ENCODE results near the gene ATP8B4. TPM values are rescaled to one million over a fixed set of nuclear protein-coding genes. Genes with fewer than 3 reads are reported as not detected.

ATP8B4 gene
- total RNA-seq, 1 donor from 2014 or later = not detected

DNA sequence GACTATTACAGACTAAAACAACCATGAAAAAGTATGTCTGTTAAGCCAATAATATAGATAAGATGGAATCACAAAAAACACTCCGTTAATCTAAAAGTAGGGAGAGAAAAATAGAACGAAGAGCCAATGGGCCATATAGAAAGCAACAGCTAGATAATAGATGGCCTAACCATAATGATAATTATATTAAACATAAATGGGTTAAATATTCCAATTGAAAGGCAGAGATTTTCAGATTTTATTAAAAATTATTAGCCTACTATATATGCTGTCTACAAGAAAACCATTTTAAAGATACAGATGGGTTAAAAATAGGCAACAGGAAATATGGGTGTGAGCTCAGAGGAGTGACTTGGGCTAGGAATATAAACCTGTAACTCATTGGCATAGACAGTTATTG lies 76.3 kb downstream of the ATP8B4 start:
- DNase-seq (ENCODE audit: extremely low read depth, low read depth, low spot score) = no peak

DNA sequence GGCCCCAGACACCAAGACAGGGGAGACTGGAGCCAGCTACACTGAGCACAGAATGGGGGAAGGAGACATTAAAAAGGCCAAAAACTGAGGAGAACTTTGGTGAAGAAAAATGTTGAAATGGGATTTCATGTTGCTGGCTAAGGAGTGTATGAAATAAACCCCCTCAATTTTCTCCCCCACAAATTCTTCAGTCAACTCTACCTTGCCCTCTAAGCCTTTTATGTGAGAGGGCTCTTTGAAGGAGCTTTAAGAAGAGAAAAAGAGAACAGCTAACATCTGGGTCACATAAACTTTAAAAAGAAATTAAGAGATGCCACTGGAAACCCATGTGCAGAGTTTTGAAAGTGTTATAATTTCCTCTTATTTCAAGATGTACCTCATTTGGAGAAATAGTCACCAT lies 88.6 kb downstream of the ATP8B4 start:
- no peak for DNase-seq (ENCODE audit: extremely low read depth, low read depth, low spot score)

DNA sequence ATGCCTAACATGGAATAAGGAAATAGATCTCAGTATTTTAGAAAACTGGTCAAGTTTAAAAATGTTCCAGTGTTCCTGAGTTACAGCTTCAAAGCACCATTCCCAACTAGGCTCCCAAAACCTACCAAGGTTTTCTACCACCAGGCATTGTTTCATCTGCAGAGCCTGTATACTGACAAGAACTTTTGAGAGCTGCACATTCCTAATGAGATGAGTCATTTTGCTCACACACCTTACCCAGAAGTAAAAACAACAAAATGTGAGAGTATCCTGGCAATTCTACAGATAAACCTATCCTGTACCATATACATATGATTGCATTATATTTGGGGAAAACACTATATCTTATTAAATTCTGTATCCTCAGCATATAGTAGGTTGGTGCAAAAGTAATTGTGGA lies 90.7 kb downstream of the ATP8B4 start:
- no peak for DNase-seq (ENCODE audit: extremely low read depth, low read depth, low spot score)

DNA sequence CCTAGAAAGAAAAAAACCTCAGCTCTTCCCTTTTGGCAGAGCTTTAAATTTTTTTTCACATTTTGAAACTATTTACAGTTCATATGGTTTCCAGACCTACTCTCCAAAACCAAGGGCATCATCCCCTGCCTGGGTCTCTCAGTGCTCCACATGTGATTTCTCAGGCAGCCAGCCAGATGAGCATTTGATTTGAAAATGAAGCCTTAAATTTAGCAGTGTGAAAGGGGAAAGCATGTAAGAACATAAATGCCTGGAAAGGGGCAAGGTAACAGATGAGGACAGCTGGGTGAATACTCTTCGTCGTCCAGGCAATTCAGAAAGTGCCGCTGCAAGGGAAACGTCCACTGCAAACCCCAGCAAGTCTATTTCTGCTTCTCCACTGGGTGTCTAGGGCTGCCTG lies 94.8 kb downstream of the ATP8B4 start:
- DNase-seq (ENCODE audit: extremely low read depth, low read depth, low spot score) = no peak

DNA sequence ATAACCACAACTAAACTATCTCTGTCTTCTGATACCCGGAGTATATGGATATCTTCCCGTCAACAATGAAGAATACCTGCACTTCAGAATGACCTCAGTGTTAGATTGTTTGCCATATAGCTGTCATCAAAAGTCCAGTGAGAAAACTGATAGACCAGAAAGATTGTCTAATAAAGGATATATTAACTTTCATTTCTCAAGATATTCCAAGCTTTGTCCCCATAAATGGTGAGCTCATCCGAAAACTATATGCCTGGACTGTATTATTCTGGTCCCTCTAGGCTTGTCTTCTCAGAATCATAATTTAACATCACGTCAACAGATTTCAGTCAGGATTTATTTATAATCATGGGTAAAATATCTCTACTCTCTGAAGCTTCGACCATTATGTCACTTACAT lies 100.5 kb downstream of the ATP8B4 start:
- no peak for DNase-seq (ENCODE audit: extremely low read depth, low read depth, low spot score)

DNA sequence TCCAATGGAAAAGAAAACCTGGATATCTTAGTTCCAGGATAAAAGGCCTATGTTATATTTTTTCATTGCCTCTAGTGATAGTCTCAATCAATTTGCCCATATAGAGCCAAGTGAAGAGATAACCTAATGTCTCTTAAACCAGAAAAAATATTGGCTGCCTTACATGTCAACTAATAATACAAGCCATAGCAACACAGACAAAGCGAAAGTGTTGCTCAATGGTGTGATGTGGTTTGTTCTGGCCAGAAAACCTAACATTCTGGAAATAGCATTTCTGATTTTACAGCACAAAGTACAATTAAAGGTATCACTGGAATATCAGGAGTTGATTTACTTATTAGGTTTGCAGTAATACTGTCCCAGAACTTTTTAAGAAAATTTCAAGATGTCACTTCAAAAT lies 101.5 kb downstream of the ATP8B4 start:
- DNase-seq (ENCODE audit: extremely low read depth, low read depth, low spot score) = no peak

DNA sequence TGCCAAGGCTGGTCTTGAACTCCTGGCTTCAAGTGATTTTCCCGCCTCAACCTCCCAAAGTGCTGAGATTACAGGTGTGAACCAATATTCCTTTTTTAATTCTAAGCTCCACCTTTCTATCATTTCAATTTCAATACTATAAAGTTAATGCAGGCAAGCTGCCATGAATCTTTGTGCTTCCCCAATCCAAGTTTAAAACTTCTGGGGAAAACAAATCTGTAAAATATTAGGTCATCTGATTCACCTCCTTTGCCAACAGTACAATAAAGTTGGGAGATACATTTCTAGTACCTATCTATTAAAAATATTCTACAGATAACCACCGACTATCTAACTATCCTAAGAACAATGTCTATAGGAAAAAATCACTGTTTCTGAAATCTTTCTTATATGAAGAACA lies 102.1 kb downstream of the ATP8B4 start:
- no peak for DNase-seq (ENCODE audit: extremely low read depth, low read depth, low spot score)

DNA sequence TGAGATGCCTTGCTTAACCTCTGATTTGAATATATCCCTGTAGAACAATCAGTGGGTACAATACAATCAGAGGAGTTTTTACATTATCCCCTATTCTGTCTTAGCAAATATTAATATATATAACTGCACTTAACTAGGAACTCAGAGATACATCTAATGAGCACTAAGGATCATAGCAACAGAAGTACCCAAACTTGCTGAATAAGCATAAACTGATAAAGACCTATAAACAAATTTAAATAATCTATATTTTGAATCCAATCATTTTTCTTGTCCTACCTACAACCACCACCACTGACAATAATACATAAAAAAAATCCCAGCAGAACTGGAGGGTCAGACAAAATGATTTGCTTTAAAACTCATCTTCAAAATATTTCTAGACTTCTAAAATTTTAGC lies 106.2 kb downstream of the ATP8B4 start:
- no peak for DNase-seq (ENCODE audit: extremely low read depth, low read depth, low spot score)

DNA sequence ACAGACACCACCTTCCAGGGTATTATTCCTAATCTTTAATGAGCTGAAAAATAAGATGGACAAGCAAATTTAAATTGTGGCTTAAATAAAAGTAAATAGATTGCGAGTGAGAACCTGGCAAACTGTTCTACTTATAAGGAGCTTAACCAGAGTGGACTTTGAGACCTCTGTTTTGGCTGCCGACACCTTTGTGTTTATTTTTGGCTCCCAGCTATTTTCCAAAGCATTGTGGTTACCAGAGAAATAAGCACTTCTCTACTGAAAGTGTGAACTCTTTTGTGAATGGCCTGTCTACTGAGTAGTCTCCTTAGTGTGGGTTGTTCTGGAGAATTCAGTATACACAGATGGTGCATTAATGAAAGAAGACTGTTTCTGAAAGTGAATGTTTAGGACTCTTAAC lies 109.4 kb downstream of the ATP8B4 start:
- no peak for DNase-seq (ENCODE audit: extremely low read depth, low read depth, low spot score)

DNA sequence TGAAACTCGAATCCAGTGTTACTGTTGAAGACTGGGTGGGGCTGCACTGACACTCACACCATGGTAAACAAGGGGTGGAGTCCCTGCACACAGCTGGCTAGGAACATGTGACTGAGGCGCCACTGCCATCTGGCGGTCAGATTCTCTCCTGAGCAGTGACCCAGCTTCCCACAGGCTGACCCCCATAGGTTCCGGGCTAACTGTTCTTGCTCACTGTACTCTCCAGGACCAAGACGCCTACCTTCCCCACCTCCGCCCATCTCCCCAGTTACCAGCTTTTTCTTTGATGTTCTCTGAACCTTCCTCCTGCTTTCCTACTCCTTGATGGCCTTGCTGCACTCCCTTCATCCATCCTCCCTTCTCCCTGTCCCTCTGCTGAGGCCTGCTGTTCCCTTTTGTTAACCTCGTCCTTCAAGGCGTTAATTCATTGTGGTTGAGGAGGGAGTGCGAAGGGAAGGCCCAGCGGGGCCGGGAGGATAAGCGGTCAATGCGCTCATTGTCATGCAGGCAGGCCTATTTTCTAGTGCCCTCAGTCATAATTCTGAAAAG lies 115.2 kb downstream of the ATP8B4 start:
- peak; percentile 41 for DNase-seq (ENCODE audit: extremely low read depth, low read depth, low spot score)

DNA sequence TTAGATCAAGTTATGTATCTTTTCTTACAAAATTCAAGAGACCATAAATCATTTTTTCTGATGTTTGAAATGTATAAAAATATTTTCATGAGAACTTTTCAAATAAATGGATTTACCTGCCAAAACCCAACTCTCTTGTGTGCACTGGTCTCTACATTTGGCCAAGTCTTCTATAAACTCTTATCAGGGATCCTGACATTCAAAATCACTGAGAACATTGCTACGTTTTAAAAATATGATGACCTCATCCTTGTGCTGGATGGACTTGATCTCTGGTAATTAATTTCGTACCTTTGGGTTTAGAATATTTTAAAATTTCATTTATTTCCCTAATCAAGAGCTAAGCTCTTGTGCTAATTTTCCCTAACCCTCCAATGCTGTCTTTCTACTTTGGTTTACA lies 127.4 kb downstream of the ATP8B4 start:
- no peak for DNase-seq (ENCODE audit: extremely low read depth, low read depth, low spot score)

DNA sequence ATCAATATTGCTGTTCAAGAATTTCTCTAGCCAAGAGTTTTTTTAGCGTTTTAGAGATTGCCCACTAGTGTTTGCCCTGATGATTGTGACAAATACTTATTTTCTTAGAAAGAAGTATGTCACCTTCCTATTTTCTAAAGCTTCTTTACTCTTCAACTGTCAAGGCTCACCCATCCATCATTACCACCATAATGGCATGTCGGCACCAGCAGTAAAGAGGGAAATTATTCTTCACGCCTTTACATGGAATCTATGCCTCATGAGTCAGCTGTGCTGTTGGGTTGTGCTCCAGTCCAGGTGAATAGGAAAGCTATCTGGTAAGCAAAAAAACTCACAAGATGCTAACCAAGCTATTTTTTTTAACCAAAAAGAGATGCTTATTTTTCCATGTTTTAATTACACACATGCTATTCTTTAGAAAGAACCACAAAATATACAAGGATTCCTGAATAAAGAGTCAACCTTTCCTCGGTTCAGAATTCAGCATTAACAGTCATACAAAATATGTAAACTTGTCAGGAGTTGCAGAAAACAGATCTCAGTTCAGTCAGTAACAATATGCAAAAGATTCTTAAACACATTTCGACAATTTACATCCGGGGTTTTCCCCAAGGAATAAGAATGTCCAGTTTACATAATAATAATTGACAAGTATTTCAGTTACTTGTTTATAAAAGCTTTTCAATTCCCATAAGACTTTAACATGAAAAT lies 128.0 kb downstream of the ATP8B4 start:
- no peak for DNase-seq (ENCODE audit: extremely low read depth, low read depth, low spot score)

DNA sequence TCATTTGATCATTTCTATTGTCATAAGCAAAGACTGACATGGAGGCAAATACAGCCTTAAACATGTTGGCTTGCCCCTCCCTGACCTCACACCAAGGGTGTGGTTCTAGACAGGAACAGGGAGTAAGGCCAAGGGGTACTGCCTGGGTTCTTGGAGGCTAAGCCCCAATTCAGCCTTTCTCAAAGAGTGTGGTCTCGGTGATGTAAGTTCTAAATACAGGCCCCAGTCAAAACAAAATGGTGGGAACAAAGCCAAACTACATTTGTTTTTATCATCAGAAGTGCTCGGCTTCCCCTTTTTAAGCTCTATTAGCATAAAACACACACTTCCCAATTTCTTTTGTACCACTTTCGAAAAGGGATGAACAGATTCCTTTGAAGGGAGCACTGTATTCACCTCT lies 129.5 kb downstream of the ATP8B4 start:
- DNase-seq (ENCODE audit: extremely low read depth, low read depth, low spot score) = no peak

DNA sequence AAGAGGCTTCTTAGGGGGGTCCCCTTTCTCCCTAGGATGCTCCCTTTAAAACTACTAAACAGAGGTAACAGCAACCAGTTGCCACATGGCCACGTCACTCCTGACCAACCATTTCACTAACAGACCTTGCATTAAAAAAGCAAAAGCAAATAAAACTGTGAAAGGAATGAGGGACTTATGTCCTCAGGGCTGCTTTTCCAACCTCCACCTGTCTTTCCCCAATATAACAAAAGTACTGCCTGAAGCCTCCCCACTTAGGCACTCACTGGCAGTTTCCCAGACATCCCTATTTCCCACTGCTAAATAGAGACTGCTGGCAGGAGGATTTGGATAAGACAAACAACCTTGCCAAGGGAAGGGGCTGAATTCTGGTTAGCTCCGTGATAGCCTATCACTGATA lies 130.3 kb downstream of the ATP8B4 start:
- no peak for DNase-seq (ENCODE audit: extremely low read depth, low read depth, low spot score)

DNA sequence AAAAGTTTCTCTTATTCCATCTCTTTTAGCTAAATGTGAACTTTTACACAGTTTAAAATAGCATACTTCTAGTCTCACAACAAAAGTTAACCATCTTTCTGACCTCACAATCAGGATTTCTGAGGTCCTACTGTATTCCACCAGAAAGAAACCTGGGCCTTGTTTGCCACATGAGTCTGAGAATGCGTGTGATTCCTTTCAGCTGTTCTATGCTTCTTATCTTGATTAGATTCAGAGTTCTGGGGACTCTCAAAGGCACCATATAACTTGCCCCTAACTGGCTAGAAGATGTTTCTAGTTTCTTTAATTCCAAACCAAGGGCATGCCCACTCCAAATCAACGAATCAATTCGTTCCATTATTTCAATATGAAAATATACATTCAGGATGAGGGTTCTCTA lies 131.1 kb downstream of the ATP8B4 start:
- DNase-seq (ENCODE audit: extremely low read depth, low read depth, low spot score) = no peak

DNA sequence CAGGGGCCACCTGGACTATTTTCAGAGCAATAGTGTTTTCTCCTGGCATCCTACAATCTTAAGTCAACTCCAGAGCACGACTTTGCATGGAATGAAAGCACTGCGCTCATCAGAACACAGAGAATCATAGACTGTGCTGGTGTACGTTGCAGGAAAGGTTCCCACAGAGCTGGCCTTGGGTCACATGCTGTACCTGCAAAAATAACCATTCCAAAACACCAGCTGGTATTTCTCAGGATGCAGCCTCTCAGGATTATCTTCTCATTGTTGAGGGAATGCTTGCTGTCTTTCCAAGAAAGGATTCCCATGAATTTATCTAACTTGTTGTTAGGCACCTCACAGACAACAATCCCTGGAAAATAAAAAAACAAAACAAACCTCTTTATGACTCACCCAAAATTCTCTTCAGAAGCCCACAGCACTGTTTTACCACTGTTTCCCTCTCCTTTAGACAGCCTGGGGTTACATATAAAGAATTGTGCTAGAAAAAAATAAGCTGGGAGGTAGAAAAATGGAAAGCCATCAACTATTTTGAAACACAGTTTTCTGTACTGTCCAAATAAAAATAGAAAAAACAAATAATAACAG lies 131.7 kb downstream of the ATP8B4 start:
- no peak for DNase-seq (ENCODE audit: extremely low read depth, low read depth, low spot score)

DNA sequence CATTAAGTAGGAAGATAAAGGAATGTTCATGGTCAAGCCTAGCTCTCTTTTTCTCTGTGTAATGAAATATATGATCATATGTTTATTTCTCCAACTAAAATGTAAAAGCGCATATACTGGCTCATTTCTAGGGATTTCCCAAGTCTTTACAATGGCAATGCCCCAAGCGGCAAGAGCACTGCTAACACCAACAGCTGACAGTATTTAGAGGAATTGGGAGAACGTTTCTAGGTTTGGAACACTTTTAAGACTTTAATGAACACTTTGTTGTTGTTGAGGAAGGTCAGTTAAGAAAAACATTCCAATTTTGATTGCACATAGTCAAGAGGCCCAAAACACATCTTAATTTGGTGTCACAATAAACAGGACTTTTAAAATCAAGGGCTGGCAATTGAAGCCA lies 132.7 kb downstream of the ATP8B4 start:
- DNase-seq (ENCODE audit: extremely low read depth, low read depth, low spot score) = no peak

DNA sequence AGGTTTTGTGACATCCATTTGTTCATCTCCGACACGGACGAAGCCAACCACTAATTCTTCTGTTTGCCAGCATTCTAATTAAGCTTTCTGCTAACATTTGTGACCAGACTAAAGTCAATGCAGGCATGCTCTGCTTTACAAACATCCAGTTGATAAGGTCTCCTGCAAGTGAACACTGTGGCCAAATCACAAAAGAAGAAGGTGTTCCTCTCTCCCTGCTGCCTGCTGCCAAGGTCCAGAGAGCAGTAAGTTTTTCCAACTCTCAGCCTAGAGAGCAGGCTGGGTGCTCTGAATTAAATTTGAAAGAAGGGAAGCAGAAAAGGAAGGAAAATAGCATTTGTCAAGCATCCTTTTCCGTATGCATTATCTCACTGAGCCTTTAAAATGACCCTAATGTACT lies 133.6 kb downstream of the ATP8B4 start:
- no peak for DNase-seq (ENCODE audit: extremely low read depth, low read depth, low spot score)

DNA sequence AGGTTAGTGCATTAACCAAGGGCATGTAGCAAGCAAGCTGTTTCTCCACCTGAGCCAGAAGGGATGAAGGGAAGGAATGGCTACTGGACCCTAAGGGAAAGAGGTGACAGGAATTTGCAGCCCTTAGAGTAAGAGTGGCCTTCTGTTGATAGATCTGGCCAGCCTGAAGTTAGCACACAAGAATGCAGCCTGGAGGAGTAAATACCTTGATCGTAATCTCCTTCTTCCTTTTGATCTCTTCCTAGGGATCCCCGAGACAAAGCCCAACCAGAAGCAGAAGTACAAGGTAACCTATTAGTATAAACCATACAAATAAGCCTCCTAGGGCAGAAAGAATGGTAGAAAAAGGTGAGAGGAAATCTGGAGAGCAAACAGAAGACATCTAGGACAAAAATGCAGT lies 134.6 kb downstream of the ATP8B4 start:
- DNase-seq (ENCODE audit: extremely low read depth, low read depth, low spot score) = no peak

DNA sequence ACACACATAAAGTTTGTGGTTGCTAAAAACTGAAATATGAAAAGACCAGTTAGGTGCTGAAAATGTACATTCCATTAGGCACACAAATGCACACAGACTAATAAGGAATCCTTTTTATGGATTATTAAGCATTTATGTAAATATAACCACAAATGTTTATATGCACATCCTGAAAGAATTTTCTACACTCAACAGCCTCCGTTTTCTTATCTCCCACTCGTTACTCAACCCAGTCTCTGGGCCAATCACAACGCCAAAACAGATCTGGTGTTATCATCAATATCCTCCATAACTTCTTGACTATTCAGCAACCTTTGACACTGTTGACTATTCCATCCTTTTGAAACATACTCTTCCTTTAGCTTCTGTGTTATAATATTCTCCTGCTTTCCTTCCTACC lies 136.4 kb downstream of the ATP8B4 start:
- no peak for DNase-seq (ENCODE audit: extremely low read depth, low read depth, low spot score)

DNA sequence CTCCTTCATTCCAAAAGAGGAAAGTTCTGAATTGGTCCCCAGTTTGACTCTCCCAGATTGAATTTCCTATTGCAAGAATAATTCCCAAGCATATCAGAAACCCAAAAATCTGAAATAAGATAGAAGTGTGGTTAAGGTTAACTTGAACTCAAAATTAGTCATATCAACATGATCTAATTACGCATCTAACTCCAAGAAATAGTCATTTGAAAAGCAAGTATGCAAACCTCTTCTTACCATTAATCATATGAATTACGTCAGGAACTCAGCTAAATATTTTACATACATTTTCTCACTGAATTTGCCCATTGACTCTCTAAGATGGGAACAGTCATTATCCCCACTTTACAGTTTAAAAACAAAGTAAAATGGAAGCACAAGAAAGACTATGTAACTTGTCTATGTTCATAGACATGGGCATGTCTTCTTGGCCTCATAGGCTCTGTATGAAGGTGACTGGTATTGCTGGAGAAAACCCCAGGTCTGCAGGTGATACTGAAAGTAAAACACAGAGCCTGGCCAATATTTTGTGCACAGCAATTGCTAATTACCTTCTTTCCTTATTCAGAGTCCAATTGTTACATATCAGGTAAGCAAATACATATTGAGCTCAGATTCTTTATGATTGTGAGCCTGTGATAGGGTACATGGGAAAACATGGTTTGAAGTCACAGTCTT lies 139.2 kb downstream of the ATP8B4 start:
- no peak for DNase-seq (ENCODE audit: extremely low read depth, low read depth, low spot score)

DNA sequence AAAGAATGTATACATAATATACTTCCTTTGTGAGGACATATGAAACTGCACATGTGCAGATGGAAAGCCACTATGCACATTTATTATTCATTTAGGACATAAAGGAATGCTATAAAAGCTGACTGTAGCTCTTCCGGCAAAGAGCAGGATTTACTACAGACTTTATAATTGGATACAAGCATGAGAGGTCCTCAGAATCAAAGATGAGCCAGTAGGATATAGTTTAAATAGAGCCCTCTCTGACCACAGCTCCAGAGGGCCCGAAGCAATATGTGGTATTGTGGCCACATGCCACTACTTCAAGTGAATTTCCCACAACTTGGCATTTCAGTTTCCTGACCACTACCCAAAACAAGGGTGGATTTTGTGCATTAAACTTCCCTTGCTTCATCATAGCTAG lies 140.9 kb downstream of the ATP8B4 start:
- DNase-seq (ENCODE audit: extremely low read depth, low read depth, low spot score) = no peak

Data from glomerular endothelial cell (primary cell).